Cardiac septum (tissue), 1 donor: Measurements from ENCODE around the gene TLK1. TPM values are rescaled to one million over a fixed set of nuclear protein-coding genes. Genes with fewer than 3 reads are reported as not detected.
"Not testable (repeated sequence)": the region's sequence is repeated elsewhere in the genome, so short reads cannot be mapped to it uniquely, and the experiment has no call there.

Source experiments
- DNase-seq: peaks from one replicate; pipeline ENCODE4 v3.0.0-alpha.2; 2020; ENCODE audit warnings: low spot score
- intact Hi-C: fragments of 100-400 bp; cut with DNase I; formaldehyde crosslinking; loops from one replicate; pipeline ENCODE4 v1.14.0; 2022
- total RNA-seq: library from RNA; stranded (reverse); fragmentation: NEBNext Ultra II Directional; extraction: Animal tissue kit (Norgen Biotek cat#: 25700); gene quantifications from one replicate; pipeline ENCODE4 v1.2.1, GENCODE V29; 2021
- donor health status: DM: no; HTN: no; CAD: no.

TLK1 gene
- total RNA-seq, 1 donor from 2014 or later = 31.8 TPM

DNA sequence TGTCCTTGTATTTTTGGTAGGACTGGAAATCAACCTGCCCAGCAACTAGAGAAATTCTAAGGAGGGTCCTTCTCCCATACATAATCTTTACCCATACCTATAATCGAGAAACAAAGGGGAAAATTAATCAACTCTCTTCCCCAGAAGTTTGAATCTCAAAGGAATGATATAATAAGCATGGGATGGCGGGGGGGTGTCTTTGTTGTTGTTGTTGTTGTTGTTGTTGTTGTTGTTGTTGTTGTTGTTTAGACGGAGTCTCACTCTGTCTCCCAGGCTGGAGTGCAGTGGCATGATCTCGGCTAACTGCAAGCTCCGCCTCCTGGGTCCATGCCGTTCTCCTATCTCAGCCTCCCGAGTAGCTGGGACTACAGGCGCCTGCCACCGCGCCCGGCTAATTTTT is 69.2 kb downstream of the TLK1 start:
- DNase-seq, intact Hi-C loops: not testable (repeated sequence)

DNA sequence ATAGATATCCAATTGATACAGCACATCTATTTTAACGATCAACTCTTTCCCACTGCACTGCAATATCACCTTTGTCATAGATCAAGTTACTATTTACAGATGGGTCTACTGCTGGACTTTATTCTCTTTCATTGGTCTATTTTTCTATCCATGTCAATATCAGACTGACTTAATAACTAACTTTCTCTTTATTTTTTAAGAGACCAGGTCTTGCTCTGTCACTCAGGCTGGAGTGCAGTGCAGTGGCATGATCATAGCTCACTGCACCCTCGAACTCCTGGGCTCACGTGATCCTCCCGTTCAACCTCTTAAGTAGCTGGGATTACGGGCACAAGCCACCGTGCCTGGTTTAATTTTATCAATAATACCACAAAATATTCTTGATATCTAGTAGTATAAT is 71.2 kb downstream of the TLK1 start:
- DNase-seq = no peak
- intact Hi-C loops = loop anchor here (5.0 kb wide), 1 partner anchor 73 kb away; the partner anchor contains the start of gene TLK1

DNA sequence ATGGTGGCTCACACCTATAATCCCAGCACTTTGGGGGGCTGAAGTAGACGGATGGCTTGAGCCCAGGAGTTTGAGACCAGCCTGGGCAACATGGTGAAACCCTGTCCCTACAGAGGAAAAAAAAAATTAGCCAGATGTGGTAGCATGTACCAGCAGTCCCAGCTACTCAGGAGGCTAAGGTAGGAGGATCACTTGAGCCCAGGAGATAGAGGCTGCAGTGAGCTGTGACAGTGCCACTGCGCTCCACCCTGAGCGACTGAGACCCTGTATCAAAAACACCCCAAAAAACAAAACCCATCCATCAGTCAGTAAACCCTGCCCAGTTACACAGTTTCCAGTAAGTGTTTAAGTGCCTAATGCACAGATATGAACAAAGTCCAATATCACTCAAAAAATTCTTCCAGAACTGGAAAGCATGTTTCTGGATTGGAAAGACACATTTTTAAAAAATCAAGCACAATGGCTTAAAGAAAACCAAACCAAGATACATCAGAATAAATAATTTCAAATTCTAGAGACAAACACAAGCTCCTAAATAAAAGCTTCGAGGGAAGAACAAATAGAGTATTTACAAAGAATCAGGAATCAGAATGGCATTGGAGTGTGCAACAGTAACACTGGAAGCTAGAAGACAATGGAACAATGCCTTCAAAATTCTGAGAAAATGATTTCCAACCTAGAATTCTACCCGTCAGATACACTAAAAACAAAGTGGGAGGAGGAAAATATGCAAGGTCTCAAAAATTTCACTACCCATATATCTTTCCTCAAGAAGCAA is 72.4 kb downstream of the TLK1 start:
- DNase-seq = no peak
- intact Hi-C loops = loop anchor here (5.0 kb wide), 1 partner anchor 74 kb away; the partner anchor contains the start of gene TLK1

DNA sequence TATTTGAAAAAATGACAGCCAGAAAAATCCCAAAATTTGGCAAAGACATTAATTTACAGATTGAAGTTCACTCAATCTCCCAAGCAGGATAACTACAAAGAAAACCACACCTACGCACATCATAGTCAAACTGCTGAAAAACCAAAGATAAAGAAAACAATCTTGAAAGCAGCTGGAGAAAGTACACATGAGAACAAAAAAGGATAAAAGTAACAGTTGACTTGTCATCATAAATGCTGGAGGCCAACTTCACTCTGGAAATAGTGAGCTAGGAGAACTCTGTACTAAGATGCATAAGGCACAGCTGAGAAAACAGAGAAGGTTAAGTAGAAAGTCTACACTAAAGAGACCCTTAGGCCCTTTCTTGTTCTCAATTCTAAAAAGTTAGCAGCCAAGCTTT is 73.1 kb downstream of the TLK1 start:
- intact Hi-C loops = loop anchor here (5.0 kb wide), 1 partner anchor 75 kb away; the partner anchor contains the start of gene TLK1
- DNase-seq = no peak

DNA sequence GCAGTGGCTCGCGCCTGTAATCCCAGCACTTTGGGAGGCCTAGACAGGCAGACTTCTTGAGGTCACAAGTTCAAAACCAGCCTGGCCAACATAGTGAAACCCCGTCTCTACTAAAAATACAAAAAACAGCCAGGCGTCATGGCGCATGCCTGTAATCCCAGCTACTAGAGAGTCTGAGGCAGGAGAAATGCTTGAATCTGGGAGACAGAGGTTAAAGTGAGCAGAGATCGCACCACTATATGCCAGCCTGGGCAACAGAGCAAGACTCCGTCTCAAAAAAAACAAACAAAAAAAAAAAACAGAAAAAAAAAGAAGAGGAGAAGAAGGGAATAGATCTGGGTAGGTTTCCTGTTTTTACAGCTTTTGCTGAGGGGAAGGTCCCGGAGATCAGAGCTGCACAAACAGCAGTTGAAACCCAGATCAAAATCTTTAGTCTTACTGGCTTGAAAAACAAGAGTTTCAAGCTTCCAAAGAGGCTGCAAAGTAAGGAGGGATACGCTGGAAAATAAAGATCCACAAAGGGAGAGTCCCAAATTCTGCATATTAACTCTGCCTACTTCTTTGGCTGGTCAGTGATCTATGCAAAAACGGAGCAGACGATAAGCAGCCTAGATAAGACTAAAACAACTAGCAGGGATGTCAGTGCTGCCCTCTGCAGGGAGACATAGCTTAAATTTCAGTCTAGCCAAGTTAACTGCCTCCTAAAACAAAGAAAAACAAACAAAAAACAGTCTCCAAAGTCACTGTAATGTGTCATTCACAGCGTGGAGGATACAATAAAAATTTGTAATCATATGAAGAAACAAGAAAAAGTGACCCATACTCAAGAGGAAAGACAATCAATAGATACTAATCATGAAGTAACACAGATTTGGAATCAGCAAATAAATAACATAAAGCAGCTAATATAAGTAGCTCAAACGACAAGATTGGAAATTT is 74.1 kb downstream of the TLK1 start:
- intact Hi-C loops = loop anchor here (5.0 kb wide), 1 partner anchor 76 kb away; the partner anchor contains the start of gene TLK1

DNA sequence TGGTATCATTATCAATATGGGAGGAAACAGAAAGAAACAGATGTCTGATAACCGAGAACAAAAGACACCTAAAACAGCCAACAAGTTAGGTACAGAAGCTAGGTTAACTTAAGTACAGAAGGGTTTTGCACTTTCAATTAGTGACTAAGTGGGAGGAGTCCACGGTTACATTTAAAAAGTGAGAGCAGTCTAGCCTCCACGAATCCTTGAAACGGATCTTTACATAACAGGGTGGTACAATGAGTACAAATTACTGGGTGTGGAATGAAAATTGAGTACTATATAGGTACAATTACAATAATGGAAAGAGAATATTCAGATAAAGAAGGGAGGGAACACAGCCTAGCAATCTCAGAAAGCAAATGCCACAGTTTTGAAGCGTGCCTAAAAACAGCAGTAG is 76.6 kb downstream of the TLK1 start:
- DNase-seq = no peak
- intact Hi-C loops = no loop called here

More for the DNA sequence above, 74.1 kb downstream of the TLK1 start:
- no peak for DNase-seq

DNA sequence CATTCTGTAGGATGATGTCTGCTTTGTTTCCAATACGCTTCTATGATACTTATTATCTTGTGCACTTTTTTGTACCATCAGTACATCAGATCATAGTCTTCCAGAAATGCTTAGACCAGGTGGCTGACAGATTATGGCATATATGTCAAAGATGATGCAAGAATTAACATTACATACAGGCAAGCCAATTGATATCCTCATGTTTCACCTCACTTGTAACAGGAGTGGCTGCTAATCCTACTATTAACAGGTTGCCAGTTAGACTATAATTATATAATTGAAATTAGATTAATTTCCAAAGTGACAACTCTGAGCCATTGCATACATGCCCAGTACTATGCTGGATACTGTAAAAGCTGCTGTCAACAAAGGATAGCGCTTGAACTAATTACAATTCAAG is 77.2 kb downstream of the TLK1 start:
- intact Hi-C loops = no loop called here
- DNase-seq = no peak

DNA sequence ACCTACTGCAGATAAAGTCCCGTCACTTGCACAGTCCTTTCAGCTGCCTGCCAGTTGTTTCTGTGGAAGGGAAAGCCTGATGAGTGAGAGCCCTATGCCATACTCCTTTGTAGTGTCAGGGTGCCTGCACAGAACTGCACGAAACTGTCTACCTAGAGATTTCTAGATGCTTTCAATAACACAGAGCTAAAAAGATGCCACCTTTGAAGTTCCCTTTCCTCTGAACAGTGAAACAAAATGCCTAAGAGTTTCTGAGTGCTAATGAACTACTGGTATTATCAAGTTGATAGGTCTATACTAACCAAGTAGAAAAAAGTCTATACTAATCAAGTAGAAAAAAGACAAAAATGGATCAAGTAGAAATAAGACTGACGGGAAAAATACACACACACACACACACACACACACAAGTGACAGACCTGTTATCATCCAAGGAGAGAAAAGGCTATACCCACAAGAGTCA is 79.0 kb downstream of the TLK1 start:
- intact Hi-C loops = no loop called here
- DNase-seq = no peak

DNA sequence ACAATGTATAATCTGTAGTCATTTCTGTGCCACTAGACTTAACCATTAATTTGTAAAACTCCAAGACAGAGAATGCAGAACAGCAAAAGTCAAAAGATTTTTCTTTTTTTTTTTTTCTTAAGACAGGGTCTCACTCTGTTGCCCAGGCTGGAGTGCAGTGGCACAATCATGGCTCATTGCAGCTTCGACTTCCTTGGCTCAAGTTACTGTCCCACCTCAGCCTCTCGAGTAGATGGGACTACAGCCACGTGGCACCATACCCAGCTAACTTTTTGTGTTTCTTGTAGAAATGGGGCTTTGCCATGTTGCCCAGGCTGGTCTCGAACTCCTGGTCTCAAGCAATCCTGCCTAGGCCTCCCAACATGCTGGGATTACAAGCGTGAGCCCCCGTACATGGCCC is 80.1 kb downstream of the TLK1 start:
- no peak for DNase-seq
- intact Hi-C loops = no loop called here

DNA sequence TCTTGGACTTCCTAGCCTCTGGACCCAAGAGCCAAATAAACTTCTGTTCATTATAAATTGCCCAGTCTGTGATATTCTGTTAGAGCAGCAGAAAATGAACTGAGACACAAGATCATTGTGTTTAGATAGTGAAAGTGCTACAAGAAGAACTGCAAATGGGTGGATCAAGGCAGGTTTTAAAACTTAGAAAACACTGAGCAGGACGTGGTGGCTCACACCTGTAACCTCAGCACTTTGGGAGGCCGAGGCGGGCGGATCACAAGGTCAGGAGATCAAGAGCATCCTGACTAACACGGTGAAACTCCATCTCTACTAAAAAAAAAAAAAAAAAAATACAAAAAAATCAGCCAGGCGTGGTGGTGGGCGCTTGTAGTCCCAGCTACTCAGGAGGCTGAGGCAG is 84.3 kb downstream of the TLK1 start:
- not testable (repeated sequence) for DNase-seq

DNA sequence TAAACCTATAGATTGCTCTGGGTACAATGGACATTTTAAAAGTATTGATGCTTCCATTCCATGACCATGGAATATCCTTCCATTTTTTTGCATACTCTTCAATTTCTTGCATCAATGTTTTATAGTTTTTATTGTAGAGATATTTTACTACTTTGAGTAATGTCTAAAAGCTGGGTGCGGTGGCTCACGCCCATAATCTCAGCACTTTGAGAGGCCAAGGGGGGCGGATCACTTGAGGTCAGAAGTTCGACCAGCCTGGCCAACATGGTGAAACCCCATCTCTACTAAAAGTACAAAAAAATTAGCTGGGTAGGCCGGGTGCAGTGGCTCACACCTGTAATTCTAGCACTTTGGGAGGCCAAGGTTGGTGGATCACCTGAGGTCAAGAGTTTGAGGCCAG is 88.5 kb downstream of the TLK1 start:
- intact Hi-C loops = no loop called here

More for the DNA sequence above, 84.3 kb downstream of the TLK1 start:
- intact Hi-C loops = not testable (repeated sequence)

DNA sequence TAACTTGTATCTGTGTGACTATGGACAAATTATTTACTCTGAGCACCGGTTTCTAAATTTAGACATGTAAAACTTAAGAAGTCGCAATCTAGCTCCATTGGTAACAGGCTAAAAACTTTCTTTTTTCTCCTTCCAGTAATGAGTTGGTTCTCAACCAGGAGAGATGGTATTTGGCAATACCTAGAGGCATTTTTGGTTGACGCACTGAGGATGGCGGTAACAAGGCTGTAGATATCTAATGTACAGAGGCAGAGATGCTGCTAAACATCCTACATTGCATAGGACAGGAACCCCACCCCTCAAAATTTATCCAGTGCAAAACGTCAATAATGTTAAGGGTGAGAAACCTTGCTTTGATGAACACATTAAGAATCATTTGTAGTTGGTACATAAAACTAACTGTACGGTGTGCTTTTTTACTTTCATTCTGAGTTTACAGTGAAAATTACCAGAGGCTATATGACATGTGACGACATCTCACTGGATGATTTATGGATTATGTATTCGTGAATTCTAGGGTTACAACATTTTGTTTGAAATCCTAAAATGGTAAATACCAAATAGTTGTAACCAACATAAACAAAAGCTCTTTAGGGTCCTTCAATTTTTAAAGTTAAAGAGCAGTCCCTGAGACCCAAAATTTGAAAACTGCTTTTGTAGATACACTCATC is 91.3 kb downstream of the TLK1 start:
- DNase-seq = no peak
- intact Hi-C loops = no loop called here

More for the DNA sequence above, 88.5 kb downstream of the TLK1 start:
- DNase-seq = no peak

DNA sequence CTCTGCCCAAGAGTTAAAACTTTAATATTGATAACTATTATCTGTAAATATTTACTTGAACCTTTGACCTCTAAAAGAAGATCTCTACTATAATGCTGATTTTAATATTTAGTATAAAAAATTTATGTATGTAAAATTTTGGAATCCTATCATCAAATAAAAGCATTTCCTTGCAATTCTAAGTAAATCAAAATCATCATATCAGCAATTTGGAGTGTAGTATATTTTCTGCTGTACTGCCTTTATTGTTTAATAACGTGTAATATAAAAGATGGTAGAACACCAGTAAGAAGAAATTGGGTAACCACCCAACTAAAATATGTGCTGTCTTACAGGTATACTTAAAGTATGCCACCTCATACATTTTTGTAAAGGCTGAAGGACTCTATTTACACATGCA is 94.6 kb downstream of the TLK1 start:
- intact Hi-C loops = no loop called here
- DNase-seq = no peak

DNA sequence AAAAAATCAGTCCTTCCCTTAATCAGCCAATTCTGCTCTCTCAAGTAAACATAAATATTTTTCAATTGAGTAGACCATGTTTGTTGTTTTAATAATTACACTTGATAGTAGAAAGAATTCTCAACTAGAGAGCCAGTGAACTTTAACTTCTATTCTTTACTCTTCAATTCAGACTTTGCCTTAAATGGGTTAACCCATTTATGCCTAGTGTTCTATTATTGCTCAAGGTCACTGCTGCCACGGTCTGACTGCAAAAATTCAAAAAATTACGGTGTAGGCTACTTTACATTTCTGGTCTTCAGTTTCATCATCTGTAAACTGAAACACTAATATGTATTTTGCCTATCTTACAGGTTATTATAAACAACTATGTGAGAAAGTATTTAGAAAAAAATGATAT is 103.1 kb downstream of the TLK1 start:
- DNase-seq = no peak
- intact Hi-C loops = no loop called here

DNA sequence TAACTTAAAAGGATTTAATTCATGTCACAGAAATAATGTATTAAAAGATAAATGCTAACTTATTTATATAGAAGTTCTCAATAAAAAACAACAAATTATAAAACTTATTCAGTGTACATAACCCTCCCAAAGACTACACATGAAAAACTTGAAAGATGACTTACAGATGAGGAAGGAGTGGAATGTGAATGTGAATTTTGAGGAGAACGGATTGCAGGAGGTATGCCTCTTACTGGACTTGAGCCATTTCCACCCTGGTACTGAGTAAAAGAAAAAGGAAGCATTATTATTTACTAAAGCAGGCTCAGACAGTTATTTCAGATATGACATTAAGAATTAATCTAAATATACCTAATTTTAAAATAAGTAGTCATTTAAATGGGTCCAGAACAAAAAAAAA is 104.4 kb downstream of the TLK1 start:
- intact Hi-C loops = no loop called here

DNA sequence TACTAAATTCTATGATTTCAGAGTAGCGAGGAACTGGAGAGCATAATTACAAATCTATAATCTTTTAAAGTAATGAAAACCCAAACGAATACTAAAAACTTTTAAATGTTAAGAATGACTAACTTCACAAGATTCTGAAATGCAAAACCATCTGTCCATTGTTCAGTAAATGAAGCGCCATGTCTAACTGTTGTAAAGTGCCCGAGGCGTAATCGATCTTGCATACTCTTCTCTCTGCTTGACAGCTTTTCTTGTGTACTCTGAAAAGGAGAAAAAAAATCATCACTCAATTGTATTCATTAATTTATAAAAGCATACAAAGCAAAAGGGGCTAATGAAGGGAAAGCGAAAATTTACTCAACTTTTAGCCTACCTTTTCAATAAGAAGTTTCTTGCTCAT is 111.0 kb downstream of the TLK1 start:
- intact Hi-C loops = no loop called here
- DNase-seq = no peak

More for the DNA sequence above, 104.4 kb downstream of the TLK1 start:
- no peak for DNase-seq

DNA sequence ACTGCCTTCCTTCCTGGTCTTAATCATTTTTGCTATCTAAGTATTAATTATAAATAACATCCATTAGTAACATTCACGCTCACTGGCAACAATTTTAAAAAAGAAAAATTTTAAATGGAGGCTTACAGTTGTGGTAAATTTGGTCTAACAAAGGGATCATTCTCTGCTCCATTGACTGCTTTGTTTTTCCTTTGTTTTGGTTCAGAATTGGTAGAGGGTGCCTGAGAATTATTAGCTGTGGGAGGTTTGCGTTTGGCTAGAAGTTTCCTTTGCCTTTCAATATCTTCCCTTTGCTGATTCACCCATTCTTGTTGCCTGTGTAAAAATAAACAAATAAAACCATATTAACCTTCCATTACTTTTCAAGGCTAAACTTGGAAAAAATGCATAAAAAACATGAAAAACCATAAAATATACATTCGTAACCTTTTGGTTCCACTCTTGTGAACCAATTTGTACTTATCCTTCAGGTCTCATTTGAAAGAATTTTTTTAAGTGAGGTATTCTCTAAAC is 114.6 kb downstream of the TLK1 start:
- no peak for DNase-seq
- intact Hi-C loops = no loop called here

DNA sequence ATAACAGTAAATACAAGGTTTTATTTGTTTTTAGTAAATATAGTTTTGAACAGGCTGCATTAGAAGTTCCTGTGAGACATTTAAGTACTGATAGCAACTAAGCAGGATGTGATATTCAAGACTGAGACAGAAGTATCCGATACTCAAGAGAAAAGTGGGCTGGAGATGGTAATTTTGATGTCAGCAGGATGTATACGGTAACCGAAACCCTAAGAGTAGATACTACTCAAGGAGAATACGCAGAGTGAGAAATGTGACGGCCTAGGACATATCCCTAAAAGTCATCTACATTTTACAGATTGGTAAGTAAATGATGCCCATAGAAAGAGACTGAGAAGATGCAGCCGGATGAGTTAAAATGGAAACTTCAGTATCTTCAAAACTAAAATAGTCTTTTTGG is 116.3 kb downstream of the TLK1 start:
- no peak for DNase-seq
- intact Hi-C loops = no loop called here

DNA sequence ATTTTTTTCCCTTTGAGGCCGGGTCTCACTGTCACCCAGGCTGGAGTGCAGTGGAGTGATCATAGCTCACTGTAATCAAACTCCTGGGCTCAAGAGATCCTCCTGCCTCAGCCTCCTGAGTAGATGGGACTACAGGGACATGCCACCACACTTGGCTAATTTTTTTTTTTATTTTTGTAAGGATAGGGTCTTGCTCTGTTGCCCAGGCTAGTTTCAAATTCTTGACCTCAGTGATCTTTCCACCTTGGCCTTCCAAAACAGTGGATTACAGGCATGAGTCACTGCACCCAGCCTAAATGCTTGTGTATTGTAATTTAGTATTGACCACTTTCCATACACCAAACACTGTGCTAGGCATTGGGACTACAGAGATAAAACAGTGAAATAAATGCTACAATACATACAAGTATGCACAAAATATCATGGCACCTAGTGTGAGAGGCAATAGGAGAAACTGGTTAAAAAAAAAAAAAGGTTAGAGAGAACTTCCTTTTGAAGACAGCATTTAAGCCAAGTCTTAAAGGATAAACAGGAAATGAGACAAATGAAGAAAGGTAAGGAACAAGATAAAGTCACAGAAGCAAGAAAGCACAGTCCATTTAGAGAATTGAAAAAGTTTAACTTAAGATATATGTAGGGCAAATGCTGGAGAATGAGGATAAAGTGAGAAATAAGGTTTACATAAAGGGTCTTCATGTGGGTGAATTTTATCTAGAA is 118.3 kb downstream of the TLK1 start:
- DNase-seq = no peak
- intact Hi-C loops = no loop called here
